A673 (cell line): ENCODE results near the gene PIK3C2B.
"Not testable (repeated sequence)": the region's sequence is repeated elsewhere in the genome, so short reads cannot be mapped to it uniquely, and the experiment has no call there.

ENCODE experiments used
- EZH2 ChIP-seq: fragments of 200-600 bp; sonication (generic); IDR thresholded peaks from 2 replicates; pipeline ENCODE4 v1.6.1; 2017; ENCODE audit warnings: borderline replicate concordance, low read depth, mild to moderate bottlenecking, mixed read lengths, antibody characterized with exemption, low read length; ENCODE audit not compliant: poor library complexity, severe bottlenecking
- TF ChIP-seq, protein P1 (sequence below): fragments of 300-800, 200-600 bp; sonication (generic); conservative IDR thresholded peaks from 2 replicates; pipeline ENCODE4 v1.5.1; 2017; ENCODE audit warnings: low read depth, mild to moderate bottlenecking, antibody characterized with exemption, low read length, moderate library complexity, mixed read lengths

DNA sequence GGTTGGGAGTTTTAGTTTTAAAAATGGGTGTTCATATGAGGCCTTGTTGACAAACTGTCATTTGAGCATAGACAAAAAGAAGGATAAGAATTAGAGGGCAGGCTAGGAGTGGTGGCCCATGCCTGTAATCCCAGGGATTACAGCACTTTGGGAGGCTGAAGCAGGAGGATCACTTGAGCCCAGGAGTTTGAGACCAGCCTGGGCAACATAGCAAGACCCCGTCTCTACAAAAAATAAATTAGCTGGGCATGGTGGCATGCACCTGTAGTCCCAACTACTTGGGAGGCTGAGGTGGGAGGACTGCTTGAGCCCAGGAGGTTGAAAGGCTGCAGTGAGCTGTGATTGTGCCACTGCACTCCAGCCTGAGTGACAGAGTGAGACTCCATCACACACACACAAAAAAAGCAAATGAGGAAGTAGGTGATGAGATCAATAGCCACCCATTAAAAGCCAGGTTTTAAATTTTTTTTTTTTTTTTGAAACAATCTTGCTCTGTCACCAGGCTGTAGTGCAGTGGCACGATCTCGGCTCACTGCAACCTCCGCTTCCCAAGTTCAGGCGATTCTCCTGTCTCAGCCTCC is 27.4 kb upstream of the PIK3C2B start:
- TF ChIP-seq, protein P1, sequence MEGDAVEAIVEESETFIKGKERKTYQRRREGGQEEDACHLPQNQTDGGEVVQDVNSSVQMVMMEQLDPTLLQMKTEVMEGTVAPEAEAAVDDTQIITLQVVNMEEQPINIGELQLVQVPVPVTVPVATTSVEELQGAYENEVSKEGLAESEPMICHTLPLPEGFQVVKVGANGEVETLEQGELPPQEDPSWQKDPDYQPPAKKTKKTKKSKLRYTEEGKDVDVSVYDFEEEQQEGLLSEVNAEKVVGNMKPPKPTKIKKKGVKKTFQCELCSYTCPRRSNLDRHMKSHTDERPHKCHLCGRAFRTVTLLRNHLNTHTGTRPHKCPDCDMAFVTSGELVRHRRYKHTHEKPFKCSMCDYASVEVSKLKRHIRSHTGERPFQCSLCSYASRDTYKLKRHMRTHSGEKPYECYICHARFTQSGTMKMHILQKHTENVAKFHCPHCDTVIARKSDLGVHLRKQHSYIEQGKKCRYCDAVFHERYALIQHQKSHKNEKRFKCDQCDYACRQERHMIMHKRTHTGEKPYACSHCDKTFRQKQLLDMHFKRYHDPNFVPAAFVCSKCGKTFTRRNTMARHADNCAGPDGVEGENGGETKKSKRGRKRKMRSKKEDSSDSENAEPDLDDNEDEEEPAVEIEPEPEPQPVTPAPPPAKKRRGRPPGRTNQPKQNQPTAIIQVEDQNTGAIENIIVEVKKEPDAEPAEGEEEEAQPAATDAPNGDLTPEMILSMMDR: not testable (repeated sequence)
- TF ChIP-seq EZH2: not testable (repeated sequence)
